H9 (cell line): ENCODE data around the gene TIMM10. TPM values are rescaled to one million over a fixed set of nuclear protein-coding genes. Genes with fewer than 3 reads are reported as not detected.

Experiments
- DNase-seq: peaks from one replicate; pipeline ENCODE4 v3.0.0-alpha.2; 2017
- H2AFZ ChIP-seq: one replicate; pipeline ENCODE4 v1.6.1; 2013; ENCODE audit warnings: mild to moderate bottlenecking, low read length, control low read depth, moderate library complexity
- H2AK5ac ChIP-seq: 2 replicates; pipeline ENCODE4 v1.6.1; 2013; ENCODE audit warnings: low read length, control low read depth, mixed read lengths; ENCODE audit not compliant: insufficient read length
- H2BK120ac ChIP-seq: one replicate; pipeline ENCODE4 v1.6.1; 2013; ENCODE audit warnings: low read depth, mild to moderate bottlenecking, low read length, control low read depth, inconsistent platforms; ENCODE audit not compliant: poor library complexity, severe bottlenecking
- H2BK12ac ChIP-seq: 2 replicates; pipeline ENCODE4 v1.6.1; 2013; ENCODE audit warnings: low read length, control low read depth, mixed read lengths, low read depth; ENCODE audit not compliant: insufficient read length
- H2BK15ac ChIP-seq: 2 replicates; pipeline ENCODE4 v1.6.1; 2013; ENCODE audit warnings: low read depth, low read length, control low read depth
- H2BK20ac ChIP-seq: one replicate; pipeline ENCODE4 v1.6.1; 2013; ENCODE audit warnings: low read depth, mild to moderate bottlenecking, low read length, control low read depth, inconsistent platforms; ENCODE audit not compliant: poor library complexity, severe bottlenecking
- H2BK5ac ChIP-seq: 2 replicates; pipeline ENCODE4 v1.6.1; 2013; ENCODE audit warnings: low read length, control low read depth, mixed read lengths; ENCODE audit not compliant: insufficient read length
- H3K14ac ChIP-seq: 2 replicates; pipeline ENCODE4 v1.6.1; 2013; ENCODE audit warnings: low read length, control low read depth; ENCODE audit not compliant: insufficient read depth
- H3K18ac ChIP-seq: 2 replicates; pipeline ENCODE4 v1.6.1; 2013; ENCODE audit warnings: low read depth, mild to moderate bottlenecking, mixed read lengths, low read length, control low read depth; ENCODE audit not compliant: insufficient read length
- H3K23ac ChIP-seq: 2 replicates; pipeline ENCODE4 v1.6.1; 2013; ENCODE audit warnings: low read length, control low read depth, mixed read lengths, low read depth; ENCODE audit not compliant: insufficient read length
- H3K23me2 ChIP-seq: 2 replicates; pipeline ENCODE4 v1.6.1; 2013; ENCODE audit warnings: low read depth, mild to moderate bottlenecking, mixed read lengths, low read length, control low read depth; ENCODE audit not compliant: insufficient read length, poor library complexity, severe bottlenecking
- H3K27ac ChIP-seq: 2 replicates; pipeline ENCODE4 v1.5.1; 2013; ENCODE audit warnings: low read length, control low read depth, mixed read lengths, low read depth; ENCODE audit not compliant: insufficient read length
- H3K27me3 ChIP-seq: 2 replicates; pipeline ENCODE4 v1.6.1; 2013; ENCODE audit warnings: low read length, control low read depth, inconsistent platforms; ENCODE audit not compliant: insufficient read depth
- H3K4ac ChIP-seq: 2 replicates; pipeline ENCODE4 v1.6.1; 2013; ENCODE audit warnings: low read depth, mild to moderate bottlenecking, control low read depth, inconsistent platforms, low read length, moderate library complexity
- H3K4me1 ChIP-seq: 2 replicates; pipeline ENCODE4 v1.6.1; 2013; ENCODE audit warnings: low read length, control low read depth, inconsistent platforms; ENCODE audit not compliant: insufficient read depth
- H3K4me2 ChIP-seq: 2 replicates; pipeline ENCODE4 v1.6.1; 2013; ENCODE audit warnings: low read length, control low read depth, mixed read lengths; ENCODE audit not compliant: insufficient read length, insufficient read depth
- H3K56ac ChIP-seq: 2 replicates; pipeline ENCODE4 v1.6.1; 2013; ENCODE audit warnings: low read depth, mild to moderate bottlenecking, mixed read lengths, low read length, control low read depth; ENCODE audit not compliant: insufficient read length
- H3K79me1 ChIP-seq: 2 replicates; pipeline ENCODE4 v1.6.1; 2013; ENCODE audit warnings: low read depth, mild to moderate bottlenecking, moderate library complexity, low read length, control low read depth, inconsistent platforms; ENCODE audit not compliant: insufficient read depth, poor library complexity, severe bottlenecking
- H3K79me2 ChIP-seq: 2 replicates; pipeline ENCODE4 v1.6.1; 2013; ENCODE audit warnings: low read length, control low read depth, inconsistent platforms; ENCODE audit not compliant: insufficient read depth
- H3K9ac ChIP-seq: 2 replicates; pipeline ENCODE4 v1.6.1; 2013; ENCODE audit warnings: low read length, control low read depth, mixed read lengths; ENCODE audit not compliant: insufficient read length; ENCODE audit errors: extremely low read depth
- H3K9me3 ChIP-seq: one replicate; pipeline ENCODE4 v1.6.1; 2013; ENCODE audit warnings: low read depth, low read length, inconsistent platforms; ENCODE audit not compliant: control insufficient read depth
- H3T11ph ChIP-seq: one replicate; pipeline ENCODE4 v1.6.1; 2013; ENCODE audit warnings: mild to moderate bottlenecking, low read length, control low read depth, inconsistent platforms
- H4K20me1 ChIP-seq: one replicate; pipeline ENCODE4 v1.6.1; 2013; ENCODE audit not compliant: control insufficient read depth, insufficient read length, insufficient read depth
- H4K5ac ChIP-seq: 2 replicates; pipeline ENCODE4 v1.6.1; 2013; ENCODE audit warnings: low read depth, mild to moderate bottlenecking, mixed read lengths, low read length, control low read depth; ENCODE audit not compliant: insufficient read length
- H4K8ac ChIP-seq: replicated peaks from 2 replicates; pipeline ENCODE4 v1.6.1; 2013; ENCODE audit warnings: low read length, control low read depth, mixed read lengths, low read depth; ENCODE audit not compliant: insufficient read length
- H4K91ac ChIP-seq: 2 replicates; pipeline ENCODE4 v1.6.1; 2013; ENCODE audit warnings: low read depth, mild to moderate bottlenecking, moderate library complexity, mixed read lengths, low read length, control low read depth; ENCODE audit not compliant: insufficient read length
- H3K27ac Mint-ChIP-seq, 3 experiments: 2 replicates in 2 of 3; 3 replicates in 1 of 3; pipeline ENCODE4 v1.8.0; 2020 to 2021; ENCODE audit warnings: mixed read lengths in 3 of 3, mild to moderate bottlenecking in 1 of 3, moderate library complexity in 1 of 3
- H3K27me3 Mint-ChIP-seq: 2 replicates; pipeline ENCODE4 v1.8.0; 2021; ENCODE audit warnings: low read depth, mild to moderate bottlenecking, moderate library complexity, mixed read lengths
- H3K36me3 Mint-ChIP-seq, 3 experiments: 2 replicates in 2 of 3; 3 replicates in 1 of 3; pipeline ENCODE4 v1.8.0; 2020 to 2021; ENCODE audit warnings: low read depth in 3 of 3, mixed read lengths in 3 of 3; ENCODE audit not compliant: insufficient read depth in 1 of 3
- H3K4me1 Mint-ChIP-seq, 2 experiments: 2 replicates each; pipeline ENCODE4 v1.8.0; 2020; ENCODE audit warnings: mixed read lengths in 2 of 2
- H3K4me3 Mint-ChIP-seq, 2 experiments: 2 replicates in 1 of 2; 3 replicates in 1 of 2; pipeline ENCODE4 v1.8.0; 2020 to 2021; ENCODE audit warnings: mild to moderate bottlenecking in 2 of 2, mixed read lengths in 2 of 2, moderate library complexity in 1 of 2
- H3K9me3 Mint-ChIP-seq, 2 experiments: 2 replicates in 1 of 2; 3 replicates in 1 of 2; pipeline ENCODE4 v1.8.0; 2020; ENCODE audit warnings: mild to moderate bottlenecking in 2 of 2, mixed read lengths in 2 of 2, moderate library complexity in 1 of 2
- WGBS: extraction: QIAGEN DNeasy Blood & Tissue Kit; methylation state at CpG from one replicate; pipeline ENCODE4 v1.1.7; 2013; ENCODE audit warnings: missing lambda C conversion rate, low lambda C conversion rate, mixed read lengths; ENCODE audit not compliant: insufficient read length; ENCODE audit errors: extremely low coverage; 5-methylcytosine and 5-hydroxymethylcytosine counted together
- total RNA-seq: library from RNA; stranded (reverse); gene quantifications from 2 replicates; pipeline ENCODE4 v1.2.1, GENCODE V29; 2021
- TF ChIP-seq, protein P1 (sequence below): fragments of 200-600 bp; sonication (generic); conservative IDR thresholded peaks from 3 replicates; pipeline ENCODE4 v1.8.0; 2021; ENCODE audit warnings: antibody characterized with exemption, mild to moderate bottlenecking

The TIMM10 gene
- total RNA-seq, 1 experiment from 2014 or later: 130 TPM

DNA sequence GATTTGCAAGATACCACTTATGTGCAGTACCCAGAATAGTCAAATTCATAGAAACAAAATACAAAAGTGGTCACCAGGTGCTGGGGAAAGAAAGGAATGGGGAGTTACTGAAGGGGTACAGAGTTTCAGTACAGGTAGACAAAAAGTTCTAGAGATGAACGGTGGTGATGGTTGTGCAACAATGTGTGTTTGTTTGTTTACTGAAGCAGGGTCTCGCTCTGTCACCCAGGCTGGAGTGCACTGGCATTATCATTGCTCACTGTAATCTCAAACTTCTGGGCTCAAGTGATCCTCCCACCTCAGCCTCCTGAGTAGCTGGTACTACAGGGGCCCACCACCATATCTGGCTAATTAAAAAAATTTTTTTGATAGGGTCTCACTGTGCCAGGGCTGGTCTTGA lies 24.8 kb upstream of the TIMM10 start:
- no peak overlapping the region for H3K4me2 ChIP-seq
- H3K36me3 Mint-ChIP-seq: peaks cover 18 to 62% (median 53%) of the 10 kb centered on the region in 3 experiments; a peak in 6 of 7 replicates
- no peaks in the 10 kb centered on the region for H3K23me2 ChIP-seq
- H4K5ac ChIP-seq: no peak overlapping the region
- no peak for DNase-seq
- no peaks in the 10 kb centered on the region for H3K27me3 ChIP-seq
- no peak overlapping the region for H2BK20ac ChIP-seq
- H3K4ac ChIP-seq: no peak overlapping the region
- H3K9me3 ChIP-seq: no peaks in the 10 kb centered on the region
- H3K27ac ChIP-seq: no peak overlapping the region
- no peak overlapping the region for H3T11ph ChIP-seq
- no peak overlapping the region for H2BK12ac ChIP-seq
- peaks cover 6 to 13% of the 10 kb centered on the region in 2 experiments; a peak in 1 of 4 replicates for H3K4me1 Mint-ChIP-seq
- no peak overlapping the region for H3K14ac ChIP-seq
- no peak overlapping the region for H3K27ac Mint-ChIP-seq
- no peaks in the 10 kb centered on the region for H3K79me2 ChIP-seq
- TF ChIP-seq, protein P1, sequence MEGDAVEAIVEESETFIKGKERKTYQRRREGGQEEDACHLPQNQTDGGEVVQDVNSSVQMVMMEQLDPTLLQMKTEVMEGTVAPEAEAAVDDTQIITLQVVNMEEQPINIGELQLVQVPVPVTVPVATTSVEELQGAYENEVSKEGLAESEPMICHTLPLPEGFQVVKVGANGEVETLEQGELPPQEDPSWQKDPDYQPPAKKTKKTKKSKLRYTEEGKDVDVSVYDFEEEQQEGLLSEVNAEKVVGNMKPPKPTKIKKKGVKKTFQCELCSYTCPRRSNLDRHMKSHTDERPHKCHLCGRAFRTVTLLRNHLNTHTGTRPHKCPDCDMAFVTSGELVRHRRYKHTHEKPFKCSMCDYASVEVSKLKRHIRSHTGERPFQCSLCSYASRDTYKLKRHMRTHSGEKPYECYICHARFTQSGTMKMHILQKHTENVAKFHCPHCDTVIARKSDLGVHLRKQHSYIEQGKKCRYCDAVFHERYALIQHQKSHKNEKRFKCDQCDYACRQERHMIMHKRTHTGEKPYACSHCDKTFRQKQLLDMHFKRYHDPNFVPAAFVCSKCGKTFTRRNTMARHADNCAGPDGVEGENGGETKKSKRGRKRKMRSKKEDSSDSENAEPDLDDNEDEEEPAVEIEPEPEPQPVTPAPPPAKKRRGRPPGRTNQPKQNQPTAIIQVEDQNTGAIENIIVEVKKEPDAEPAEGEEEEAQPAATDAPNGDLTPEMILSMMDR: no peak
- H3K4me1 ChIP-seq: no peaks in the 10 kb centered on the region; the same call in 1 of the 2 replicates
- H3K79me1 ChIP-seq: no peaks in the 10 kb centered on the region
- no peak overlapping the region for H3K23ac ChIP-seq
- H2AFZ ChIP-seq: no peak overlapping the region
- H4K8ac ChIP-seq: no peak overlapping the region
- no peak overlapping the region for H4K91ac ChIP-seq
- no peak overlapping the region for H3K56ac ChIP-seq
- WGBS: no CpG with 5 or more reads among the region's 2 CpGs
- no peak overlapping the region for H3K4me3 Mint-ChIP-seq
- no peaks in the 10 kb centered on the region; the same call in 1 of the 2 replicates for H3K27me3 Mint-ChIP-seq
- H3K18ac ChIP-seq: no peak overlapping the region
- H3K9ac ChIP-seq: no peak overlapping the region
- H2AK5ac ChIP-seq: no peak overlapping the region
- H2BK15ac ChIP-seq: no peak overlapping the region
- no peaks in the 10 kb centered on the region for H4K20me1 ChIP-seq
- no peak overlapping the region for H2BK5ac ChIP-seq
- no peaks in the 10 kb centered on the region for H3K9me3 Mint-ChIP-seq
- H2BK120ac ChIP-seq: no peak overlapping the region
